ENCODE data around the gene FAM117A. TPM values are rescaled to one million over a fixed set of nuclear protein-coding genes. Genes with fewer than 3 reads are reported as not detected.
"Not testable (repeated sequence)": the region's sequence is repeated elsewhere in the genome, so short reads cannot be mapped to it uniquely, and the experiment has no call there.

The FAM117A gene
- polyA plus RNA-seq, 4 donors, result 18.0 to 21.8 (median 20.2) TPM

DNA sequence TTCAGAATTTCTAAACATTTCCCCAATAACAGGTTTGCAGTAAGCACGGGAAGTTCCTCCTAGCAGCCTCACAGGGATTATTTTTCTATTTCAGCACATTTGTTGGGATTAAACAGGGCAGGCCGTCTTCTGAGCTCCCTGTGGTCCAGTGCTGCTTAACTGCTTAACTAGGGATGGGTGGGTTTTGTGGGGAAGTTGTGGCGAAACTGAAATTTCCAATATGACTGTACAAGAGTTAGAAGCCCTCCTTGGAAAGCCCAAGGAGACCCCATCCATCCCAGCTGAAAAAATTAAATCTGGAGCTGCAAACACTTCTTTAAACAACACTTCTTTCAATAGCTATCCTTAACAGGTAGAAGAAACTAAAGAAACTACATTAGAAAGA, 22.2 kb downstream of the FAM117A start:
- DNase-seq (ENCODE audit: low read depth in 4 of 4, low spot score in 3 of 4), result no peak

GRCh38 chr17:49741009-49741691, 22.8 kb downstream of the FAM117A start:
- no peak for DNase-seq (ENCODE audit: low read depth in 4 of 4, low spot score in 3 of 4)

DNA sequence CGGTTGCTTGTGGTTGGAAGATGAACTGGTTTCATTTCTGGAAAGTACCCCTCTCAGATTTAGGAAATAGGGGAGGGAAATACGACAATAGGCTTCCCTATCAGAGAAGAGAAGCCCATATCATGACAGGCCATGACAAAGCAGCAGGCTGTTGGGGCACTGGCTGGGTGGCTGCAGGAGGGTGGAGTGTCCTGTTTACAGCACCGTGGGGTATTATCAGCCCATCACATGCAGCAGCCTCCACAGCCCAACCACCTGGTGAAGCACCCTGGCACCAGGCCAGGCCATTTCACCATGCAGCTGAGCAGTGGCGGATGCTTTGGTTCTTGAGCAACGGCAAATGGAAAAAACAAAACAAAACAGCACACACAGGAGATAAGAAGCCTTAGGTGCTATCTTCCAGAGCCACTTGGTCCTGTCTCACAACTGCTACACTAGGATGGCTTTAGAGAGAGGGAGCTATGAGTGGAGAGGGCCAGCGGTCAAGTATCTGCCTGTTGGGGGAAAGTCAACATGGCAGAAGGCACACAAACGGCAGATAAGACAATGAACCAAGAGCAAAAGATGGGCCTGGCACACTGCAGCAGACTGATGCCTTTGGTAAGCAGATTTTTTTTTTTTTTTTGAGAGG, 24.2 kb downstream of the FAM117A start:
- no peak for DNase-seq (ENCODE audit: low read depth in 4 of 4, low spot score in 3 of 4)

GRCh38 chr17:49738456-49739163, 25.3 kb downstream of the FAM117A start:
- DNase-seq (ENCODE audit: low read depth in 4 of 4, low spot score in 3 of 4), result no peak

GRCh38 chr17:49734515-49735490, 29.1 kb downstream of the FAM117A start:
- DNase-seq (ENCODE audit: low read depth in 4 of 4, low spot score in 3 of 4), result no peak

GRCh38 chr17:49731435-49731831, 32.5 kb downstream of the FAM117A start:
- no peak for DNase-seq (ENCODE audit: low read depth in 4 of 4, low spot score in 3 of 4)

- DNase-seq (ENCODE audit: low read depth in 4 of 4, low spot score in 3 of 4), result no peak
These were observed 33.0 kb downstream of the FAM117A start for GRCh38 chr17:49730785-49731434.

GRCh38 chr17:49730078-49730784, 33.7 kb downstream of the FAM117A start:
- peak in 3 of 4 donors; percentile 43 to 63 (median 48) for DNase-seq (ENCODE audit: low read depth in 4 of 4, low spot score in 3 of 4)

- DNase-seq (ENCODE audit: low read depth in 4 of 4, low spot score in 3 of 4), result no peak
These were observed 34.9 kb downstream of the FAM117A start for GRCh38 chr17:49729069-49729468.

DNA sequence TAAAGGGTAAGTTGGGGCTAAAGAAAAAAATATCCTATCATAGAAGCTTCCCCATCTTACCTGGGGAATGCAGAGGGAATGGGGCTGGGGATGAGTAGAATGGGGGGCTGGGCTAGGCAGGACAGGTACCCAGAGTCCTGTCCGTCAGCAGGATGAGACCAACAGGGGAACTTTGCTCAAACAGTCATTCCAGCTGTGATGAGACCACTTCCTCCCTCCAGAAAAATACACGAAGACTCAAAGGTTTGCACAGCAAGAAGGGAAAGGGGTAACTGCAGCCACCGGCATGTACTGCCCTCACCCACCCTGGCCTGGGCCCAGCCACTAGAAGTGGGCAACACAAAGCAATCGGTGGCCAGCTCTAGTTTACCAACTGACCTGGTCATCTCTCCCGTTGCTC, 35.5 kb downstream of the FAM117A start:
- no peak for DNase-seq (ENCODE audit: low read depth in 4 of 4, low spot score in 3 of 4)

DNA sequence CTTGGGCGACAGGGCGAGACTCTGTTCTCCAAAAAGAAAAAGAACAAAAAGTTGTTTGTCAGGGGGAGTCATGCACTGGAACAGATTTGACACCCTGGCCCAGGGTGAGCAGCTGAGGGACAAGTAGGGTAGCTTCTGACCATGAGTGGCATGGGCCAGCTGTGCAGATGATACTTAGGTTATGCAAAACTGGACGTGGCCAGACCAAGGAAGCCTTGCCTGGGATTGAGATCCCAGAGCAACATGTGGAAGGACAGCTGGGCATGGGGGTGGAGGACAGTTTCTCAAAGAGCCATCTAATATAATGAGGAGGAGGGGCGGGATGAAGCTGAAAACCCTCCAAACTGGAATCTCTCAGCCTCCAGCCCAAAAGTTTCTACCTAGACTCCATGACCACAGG, 36.6 kb downstream of the FAM117A start:
- no peak for DNase-seq (ENCODE audit: low read depth in 4 of 4, low spot score in 3 of 4)

DNA sequence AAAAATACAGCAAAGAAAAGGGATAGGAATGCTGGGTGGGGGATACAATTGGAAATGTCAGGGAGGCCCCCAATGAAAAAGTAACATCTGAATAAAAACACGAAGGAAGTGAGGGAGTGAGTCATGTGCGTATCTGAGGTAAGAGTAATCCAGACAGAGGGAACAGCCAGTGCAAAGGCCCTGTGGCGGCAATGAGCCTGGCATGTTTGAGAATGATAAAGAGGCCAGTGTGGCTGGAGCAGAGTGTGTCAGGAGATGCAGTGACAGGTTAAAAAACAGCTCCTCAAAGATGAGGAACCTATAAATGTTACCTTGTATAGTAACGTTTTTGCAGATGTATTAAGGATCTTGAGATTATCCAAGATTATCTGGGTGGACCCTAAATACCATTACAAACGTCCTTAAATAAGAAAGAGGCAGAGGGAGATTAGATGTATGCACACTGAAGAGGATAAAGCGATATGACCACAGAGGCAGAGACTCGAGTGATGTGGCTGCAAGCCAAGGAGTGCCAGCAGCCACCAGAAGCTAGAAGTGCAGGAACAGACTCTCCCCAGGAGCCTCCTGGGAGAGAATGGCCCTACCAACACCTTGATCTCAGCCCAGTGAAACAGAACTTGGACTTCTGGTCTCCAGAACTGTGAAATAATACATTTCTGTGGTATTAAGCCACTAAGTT, 38.3 kb downstream of the FAM117A start:
- DNase-seq (ENCODE audit: low read depth in 4 of 4, low spot score in 3 of 4), result no peak

GRCh38 chr17:49724552-49724951, 39.4 kb downstream of the FAM117A start:
- DNase-seq (ENCODE audit: low read depth in 4 of 4, low spot score in 3 of 4), result not testable (repeated sequence)

GRCh38 chr17:49723423-49723822, 40.5 kb downstream of the FAM117A start:
- DNase-seq (ENCODE audit: low read depth in 4 of 4, low spot score in 3 of 4), result peak in 3 of 4 donors; percentile 39 to 55 (median 53)

GRCh38 chr17:49722066-49722465, 41.9 kb downstream of the FAM117A start:
- DNase-seq (ENCODE audit: low read depth in 4 of 4, low spot score in 3 of 4), result no peak

- DNase-seq (ENCODE audit: low read depth in 4 of 4, low spot score in 3 of 4), result no peak
These were observed 46.5 kb downstream of the FAM117A start for GRCh38 chr17:49717371-49717861.

DNA sequence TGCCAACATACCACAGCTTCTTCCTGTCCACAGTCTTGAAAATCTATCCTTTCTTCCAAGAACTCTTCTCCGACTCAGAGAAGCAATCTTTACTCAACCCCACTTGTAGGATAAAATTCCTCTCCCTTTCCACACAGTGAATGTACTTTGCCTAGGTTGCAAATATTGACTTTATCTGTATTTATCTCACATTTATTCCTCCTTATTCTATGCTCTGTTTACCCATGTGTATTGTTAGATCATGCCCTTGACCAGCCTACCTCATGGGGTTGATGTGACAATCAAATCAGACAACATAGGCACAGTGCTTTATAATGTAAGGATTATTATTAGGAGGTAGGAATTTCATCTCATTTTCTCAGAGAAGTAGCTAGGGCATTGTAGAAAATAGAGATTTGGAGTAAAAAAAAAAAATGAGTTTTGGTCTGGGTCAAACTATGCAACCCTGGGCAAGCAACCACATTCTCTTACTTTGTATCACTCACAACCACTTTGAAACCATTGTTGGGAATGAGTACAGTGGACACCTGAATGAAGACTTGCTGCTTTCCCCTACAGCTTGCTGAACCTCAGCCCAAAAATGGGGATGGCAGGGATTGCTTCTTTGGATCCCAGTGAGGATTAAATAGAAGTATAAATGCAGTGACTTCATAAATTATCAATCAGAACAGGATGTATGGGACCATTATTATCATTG, 47.1 kb downstream of the FAM117A start:
- no peak for DNase-seq (ENCODE audit: low read depth in 4 of 4, low spot score in 3 of 4)

- DNase-seq (ENCODE audit: low read depth in 4 of 4, low spot score in 3 of 4), result no peak
These were observed 48.1 kb downstream of the FAM117A start for GRCh38 chr17:49715717-49716279.
